Psoas muscle (tissue), 8 donors: ENCODE measurements around the gene BCAS4. TPM values are rescaled to one million over a fixed set of nuclear protein-coding genes. Genes with fewer than 3 reads are reported as not detected.
A peak's percentile ranks its signal among the peaks of the same experiment; 100 is the strongest.
"Not testable (repeated sequence)": the region's sequence is repeated elsewhere in the genome, so short reads cannot be mapped to it uniquely, and the experiment has no call there.

Experiments
- ATAC-seq, 4 donors: fragments of 200-7000 bp; cut with Tn5 transposase; one replicate each; pipeline ENCODE4 v1.9.1; 2020; ENCODE audit warnings: moderate library complexity in 3 of 4, mild to moderate bottlenecking in 2 of 4
- DNase-seq, 2 donors: peaks; one replicate each; pipeline ENCODE4 v3.0.0-alpha.2; 2020
- H3K27ac ChIP-seq: fragments of 200-600 bp; one replicate; pipeline ENCODE4 v1.8.0; 2022
- H3K27me3 ChIP-seq, 3 donors: fragments of 200-600 bp in 1 of 3; one replicate each; pipeline versions ENCODE4 v1.6.1 to v1.8.0; 2013 to 2022; ENCODE audit warnings: low read length in 2 of 3, mild to moderate bottlenecking in 2 of 3, moderate library complexity in 1 of 3; ENCODE audit not compliant: insufficient read depth in 3 of 3
- H3K36me3 ChIP-seq, 2 donors: fragments of 200-600 bp in 1 of 2; one replicate each; pipeline versions ENCODE4 v1.6.1 to v1.8.0; 2013 to 2022; ENCODE audit warnings: low read depth in 1 of 2, mild to moderate bottlenecking in 1 of 2, moderate library complexity in 1 of 2; ENCODE audit not compliant: insufficient read depth in 1 of 2
- H3K4me1 ChIP-seq: fragments of 200-600 bp; one replicate; pipeline ENCODE4 v1.8.0; 2022
- H3K4me3 ChIP-seq: fragments of 200-600 bp; one replicate; pipeline ENCODE4 v1.8.0; 2022; ENCODE audit warnings: mild to moderate bottlenecking
- H3K9me3 ChIP-seq: fragments of 200-600 bp; one replicate; pipeline ENCODE4 v1.8.0; 2022
- CTCF ChIP-seq: fragments of 200-600 bp; IDR thresholded peaks from one replicate; pipeline ENCODE4 v1.8.0; 2022; ENCODE audit warnings: antibody characterized with exemption
- WGBS, 3 donors: extraction: QIAGEN DNeasy Blood & Tissue Kit; methylation state at CpG; one replicate each; pipeline versions ENCODE4 v1.1.6 to v1.1.7; 2013; 5-methylcytosine and 5-hydroxymethylcytosine counted together
- intact Hi-C, 2 donors: fragments of 100-400 bp; cut with DNase I; formaldehyde crosslinking; loops; one replicate each; pipeline versions ENCODE4 v1.11.0 to v1.14.2; 2022
- polyA plus RNA-seq, 3 donors: library from polyadenylated mRNA; stranded (reverse); fragments of 200-250 nt; gene quantifications; one replicate each; pipeline ENCODE4 v1.2.3, GENCODE V29; 2013
- total RNA-seq, 4 donors: library from RNA; stranded (reverse); fragmentation: NEBNext Ultra II Directional in 2 of 4; extraction: Animal tissue kit (Norgen Biotek cat#: 25700) in 2 of 4; gene quantifications; one replicate each; pipeline versions ENCODE4 v1.2.1 to v1.2.4, GENCODE V29; 2021 to 2023
- donor health status: healthy with polysubstance abuse.
- donor health status: DM: no; HTN: no; CAD: no; lungs with moderate emphysema.
- donor health status: Bipolar disorder and iron deficiency.
- donor health status: healthy.
- donor health status: DM: yes; HTN: yes; CAD: no.
- donor health status: DM: no; HTN: no; CAD: no.
- donor health status: DM: no; HTN: no; CAD: no.
- donor health status: DM: yes; HTN: yes; CAD: no.

BCAS4 gene
- total and polyA plus RNA-seq, 7 donors = 0.24 to 1.9 (median 0.38) TPM

GRCh38 chr20:50788045-50788991, 6.5 kb upstream of the BCAS4 start:
- DNase-seq (peak in 1 of 2 donors; percentile 40), ATAC-seq (peak in 1 of 4 donors; percentile 56)
- Histone ChIP-seq H3K36me3 (no peaks in the 10 kb centered on the region), H3K9me3 (no peaks in the 10 kb centered on the region), H3K4me3 (no peak overlapping the region), H3K27ac (no peak overlapping the region), H3K4me1 (peaks cover 4% of the 10 kb centered on the region), H3K27me3 (no peaks in the 10 kb centered on the region)
- peak; percentile 39 for TF ChIP-seq CTCF
- intact Hi-C loops = no loop called here
- whole genome bisulfite sequencing, 3 donors = 42 to 52% (median 49%) methylated on average over 18 of the region's 18 CpGs

- WGBS, 3 donors = 74 to 83% (median 79%) methylated on average over 11 of the region's 11 CpGs
- H3K9me3 ChIP-seq = no peaks in the 10 kb centered on the region
- peak in 1 of 2 donors; percentile 23 for DNase-seq
- no peaks in the 10 kb centered on the region for H3K36me3 ChIP-seq
- H3K4me1 ChIP-seq = peaks cover 4% of the 10 kb centered on the region
- H3K27ac ChIP-seq = no peak overlapping the region
- ATAC-seq = no peak
- H3K27me3 ChIP-seq = no peaks in the 10 kb centered on the region
- TF ChIP-seq CTCF = no peak
- intact Hi-C loops = loop anchor here (5.0 kb wide), 2 partner anchors 132 to 137 kb away; no protein-coding TSS in a partner anchor
- H3K4me3 ChIP-seq = no peak overlapping the region
Measured at GRCh38 chr20:50789968-50790650, 4.8 kb upstream of the BCAS4 start.

GRCh38 chr20:50790651-50791277, 4.1 kb upstream of the BCAS4 start:
- H3K4me3 ChIP-seq = peak overlapping the region; percentile 38
- ATAC-seq = peak; percentile 69 to 80 (median 77)
- no peaks in the 10 kb centered on the region for H3K9me3 ChIP-seq
- no peaks in the 10 kb centered on the region for H3K27me3 ChIP-seq
- no peaks in the 10 kb centered on the region for H3K36me3 ChIP-seq
- DNase-seq = peak; percentile 82 to 91
- peak overlapping the region; percentile 53 for H3K27ac ChIP-seq
- WGBS, 3 donors = 9 to 12% (median 9%) methylated on average over 22 to 23 of the region's 23 CpGs
- TF ChIP-seq CTCF = peak; percentile 61
- intact Hi-C loops = loop anchor here (5.0 kb wide), 2 partner anchors 132 to 137 kb away; no protein-coding TSS in a partner anchor
- peaks cover 4% of the 10 kb centered on the region for H3K4me1 ChIP-seq

- Histone ChIP-seq H3K9me3 (no peaks in the 10 kb centered on the region), H3K36me3 (no peaks in the 10 kb centered on the region), H3K27ac (no peak overlapping the region), H3K4me1 (peaks cover 4% of the 10 kb centered on the region), H3K4me3 (no peak overlapping the region), H3K27me3 (no peaks in the 10 kb centered on the region)
- no peak for ATAC-seq
- intact Hi-C loops = loop anchor here (5.0 kb wide), 2 partner anchors 129 to 134 kb away; no protein-coding TSS in a partner anchor
- no peak for TF ChIP-seq CTCF
- 71 to 79% (median 76%) methylated on average over 14 of the region's 14 CpGs for WGBS, 3 donors
- peak in 1 of 2 donors; percentile 43 for DNase-seq
Measured at GRCh38 chr20:50792708-50793574, 1.9 kb upstream of the BCAS4 start.

- H3K36me3 ChIP-seq, H3K4me3 ChIP-seq, ATAC-seq, H3K27ac ChIP-seq, H3K9me3 ChIP-seq, H3K27me3 ChIP-seq, H3K4me1 ChIP-seq: not testable (repeated sequence)
- intact Hi-C loops = loop anchor here (2.0 to 5.0 kb wide), 3 partner anchors 129 to 513 kb away; no protein-coding TSS in a partner anchor
- 75 to 79% (median 78%) methylated on average over 13 of the region's 13 CpGs for WGBS, 3 donors
- peak in 1 of 2 donors; percentile 8 for DNase-seq
Measured at GRCh38 chr20:50793575-50794016, 1.3 kb upstream of the BCAS4 start.
